Activated CD8-positive, alpha-beta memory T cell treated with anti-CD3 and anti-CD28 coated beads, Interleukin-2, amount 50 U/mL, for 24 hours (primary cell): ENCODE data around the gene LRRC45.

Experiments used
- DNase-seq: peaks from one replicate; pipeline ENCODE4 v3.0.0-alpha.2; 2020; ENCODE audit errors: extremely low read depth

Gene LRRC45

GRCh38 chr17:82007228-82007494 is 15.9 kb upstream of the LRRC45 start:
- no peak for DNase-seq

- DNase-seq = no peak
Observed at GRCh38 chr17:82007495-82008257, 15.4 kb upstream of the LRRC45 start.

GRCh38 chr17:82008258-82008940 is 14.7 kb upstream of the LRRC45 start:
- DNase-seq = no peak

GRCh38 chr17:82008941-82009405 is 14.1 kb upstream of the LRRC45 start:
- no peak for DNase-seq

- DNase-seq = no peak
Observed at GRCh38 chr17:82009413-82009812, 13.7 kb upstream of the LRRC45 start.

- no peak for DNase-seq
Observed at GRCh38 chr17:82010575-82011525, 12.3 kb upstream of the LRRC45 start.

- no peak for DNase-seq
Observed at GRCh38 chr17:82011617-82012187, 11.4 kb upstream of the LRRC45 start.

- no peak for DNase-seq
Observed at GRCh38 chr17:82012261-82012639, 10.9 kb upstream of the LRRC45 start.

- no peak for DNase-seq
Observed at GRCh38 chr17:82012640-82013295, 10.3 kb upstream of the LRRC45 start.

GRCh38 chr17:82013341-82013740 is 9.8 kb upstream of the LRRC45 start:
- no peak for DNase-seq

GRCh38 chr17:82013772-82014321 is 9.3 kb upstream of the LRRC45 start:
- no peak for DNase-seq

GRCh38 chr17:82014432-82014831 is 8.7 kb upstream of the LRRC45 start:
- DNase-seq = no peak

- no peak for DNase-seq
Observed at GRCh38 chr17:82014971-82015310, 8.2 kb upstream of the LRRC45 start.

- DNase-seq = no peak
Observed at GRCh38 chr17:82015311-82015971, 7.7 kb upstream of the LRRC45 start.

- no peak for DNase-seq
Observed at GRCh38 chr17:82016061-82016874, 6.8 kb upstream of the LRRC45 start.

- DNase-seq = no peak
Observed at GRCh38 chr17:82016875-82017459, 6.1 kb upstream of the LRRC45 start.

- no peak for DNase-seq
Observed at GRCh38 chr17:82017612-82018151, 5.4 kb upstream of the LRRC45 start.

- no peak for DNase-seq
Observed at GRCh38 chr17:82018152-82018988, 4.7 kb upstream of the LRRC45 start.
